Islet precursor cell (in vitro differentiated cells): ENCODE results near the gene RELA.
"Not testable (repeated sequence)": the region's sequence is repeated elsewhere in the genome, so short reads cannot be mapped to it uniquely, and the experiment has no call there.

Experiments
- DNase-seq: peaks from one replicate; pipeline ENCODE4 v3.0.0-alpha.2; 2018

Gene RELA

DNA sequence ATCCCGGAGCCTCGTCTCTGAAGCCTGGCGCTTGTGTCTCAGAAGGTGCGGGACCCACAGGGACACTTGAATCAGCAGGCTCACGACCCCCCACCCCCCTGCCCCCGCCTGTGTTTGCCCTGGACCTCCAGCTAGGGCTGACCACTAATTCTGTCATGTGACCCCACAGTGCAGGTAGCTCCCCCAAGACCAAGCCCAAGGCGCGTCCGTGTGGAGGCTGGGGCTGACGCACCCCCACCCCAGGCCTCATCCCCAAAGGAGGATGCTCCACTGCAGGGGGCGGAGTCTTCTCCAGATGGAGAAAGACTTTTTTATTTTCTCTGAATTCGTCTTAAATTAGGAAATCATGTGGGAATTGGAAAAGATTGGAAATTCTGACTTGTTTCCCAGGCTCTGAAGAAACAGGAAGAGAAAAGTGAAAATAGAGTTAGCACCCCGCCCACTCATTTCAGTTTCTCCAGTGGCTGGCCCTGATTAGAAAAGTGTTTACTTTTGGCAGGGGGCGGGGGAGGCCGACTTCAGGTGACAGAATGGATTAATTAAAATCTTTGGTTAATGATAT lies 1.0 kb upstream of the RELA start:
- DNase-seq = no peak

DNA sequence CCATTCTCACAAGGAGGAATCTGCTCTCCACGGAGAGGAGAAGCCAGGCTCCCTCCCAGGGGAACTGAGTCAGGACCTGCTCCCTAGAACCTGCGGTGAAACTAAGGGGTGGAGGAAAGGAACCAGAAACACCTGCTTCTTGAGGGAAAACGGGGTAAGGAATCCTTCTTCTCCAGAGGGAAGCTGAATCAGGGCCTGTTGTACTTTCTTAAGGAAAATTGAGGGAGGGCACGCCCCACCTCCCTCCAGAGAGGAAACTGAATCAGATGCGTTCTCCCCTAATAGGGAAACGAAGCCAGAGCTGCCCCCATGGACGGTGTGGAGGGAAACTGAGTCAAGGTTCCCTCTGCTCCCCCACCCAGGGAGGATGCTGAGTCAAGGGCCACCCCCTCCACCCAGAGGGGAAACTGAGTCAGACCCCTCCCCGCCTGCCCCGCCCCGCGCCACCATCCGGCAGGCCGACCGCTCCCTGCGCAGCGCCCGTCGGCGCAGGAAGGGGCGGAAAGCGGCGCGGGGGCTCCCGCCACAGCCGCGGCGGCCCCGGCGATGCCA lies 393 bp downstream of the RELA start:
- no peak for DNase-seq

DNA sequence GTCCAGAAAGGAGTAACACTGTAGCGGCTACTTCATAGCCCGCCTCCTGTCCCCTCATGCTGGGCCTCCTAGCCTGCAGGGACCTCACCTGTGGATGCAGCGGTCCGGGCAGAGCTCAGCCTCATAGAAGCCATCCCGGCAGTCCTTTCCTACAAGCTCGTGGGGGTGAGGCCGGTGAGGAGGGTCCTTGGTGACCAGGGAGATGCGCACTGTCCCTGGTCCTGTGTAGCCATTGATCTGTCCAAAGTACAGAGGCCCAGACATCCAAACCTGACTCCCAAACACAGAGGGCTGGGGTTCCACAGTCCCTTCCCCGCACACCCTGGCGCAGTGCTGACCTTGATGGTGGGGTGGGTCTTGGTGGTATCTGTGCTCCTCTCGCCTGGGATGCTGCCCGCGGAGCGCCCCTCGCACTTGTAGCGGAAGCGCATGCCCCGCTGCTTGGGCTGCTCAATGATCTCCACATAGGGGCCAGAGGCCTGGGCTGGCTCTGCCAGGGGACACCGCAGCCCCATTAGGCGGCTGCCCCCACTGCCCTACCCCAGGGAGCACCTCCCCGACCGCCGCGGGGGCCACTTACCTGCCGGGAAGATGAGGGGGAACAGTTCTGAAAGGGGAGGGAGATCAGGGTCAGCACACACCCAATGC lies 993 bp downstream of the RELA start:
- peak; percentile 48 for DNase-seq

DNA sequence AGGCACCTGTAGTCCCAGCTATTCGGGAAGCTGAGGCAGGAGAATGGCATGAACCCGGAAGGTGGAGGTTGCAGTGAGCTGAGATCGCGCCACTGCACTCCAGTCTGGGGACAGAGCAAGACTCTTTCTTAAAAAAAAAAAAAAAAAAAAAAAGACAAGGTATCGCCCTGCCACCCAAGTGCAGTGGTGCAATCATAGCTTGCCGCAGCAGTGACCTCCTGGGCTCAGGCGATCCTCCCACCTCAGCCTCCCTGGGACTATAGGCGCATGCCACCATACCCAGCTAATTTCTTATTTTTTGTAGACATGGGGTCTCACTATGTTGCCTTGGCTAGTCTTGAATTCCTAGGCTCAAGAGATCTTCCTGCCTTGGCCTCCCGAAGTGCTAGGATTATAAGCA lies 1.8 kb downstream of the RELA start:
- DNase-seq = not testable (repeated sequence)

DNA sequence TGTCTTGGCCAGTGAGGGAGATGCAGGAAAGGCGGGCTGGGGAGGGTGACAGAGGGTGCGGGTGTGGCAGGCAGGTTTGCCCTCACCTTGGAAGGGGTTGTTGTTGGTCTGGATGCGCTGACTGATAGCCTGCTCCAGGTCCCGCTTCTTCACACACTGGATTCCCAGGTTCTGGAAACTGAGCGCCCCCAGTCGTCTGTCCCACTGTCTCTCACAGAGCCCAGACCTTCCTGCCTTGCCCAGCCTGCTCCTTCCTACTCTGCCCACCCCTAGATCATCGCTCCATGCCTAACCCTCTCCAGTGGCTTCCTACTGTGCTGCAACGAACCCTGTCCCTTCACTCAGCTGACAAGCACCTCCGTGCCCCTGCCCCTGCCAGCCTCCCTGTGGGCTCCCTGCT lies 2.7 kb downstream of the RELA start:
- no peak for DNase-seq

DNA sequence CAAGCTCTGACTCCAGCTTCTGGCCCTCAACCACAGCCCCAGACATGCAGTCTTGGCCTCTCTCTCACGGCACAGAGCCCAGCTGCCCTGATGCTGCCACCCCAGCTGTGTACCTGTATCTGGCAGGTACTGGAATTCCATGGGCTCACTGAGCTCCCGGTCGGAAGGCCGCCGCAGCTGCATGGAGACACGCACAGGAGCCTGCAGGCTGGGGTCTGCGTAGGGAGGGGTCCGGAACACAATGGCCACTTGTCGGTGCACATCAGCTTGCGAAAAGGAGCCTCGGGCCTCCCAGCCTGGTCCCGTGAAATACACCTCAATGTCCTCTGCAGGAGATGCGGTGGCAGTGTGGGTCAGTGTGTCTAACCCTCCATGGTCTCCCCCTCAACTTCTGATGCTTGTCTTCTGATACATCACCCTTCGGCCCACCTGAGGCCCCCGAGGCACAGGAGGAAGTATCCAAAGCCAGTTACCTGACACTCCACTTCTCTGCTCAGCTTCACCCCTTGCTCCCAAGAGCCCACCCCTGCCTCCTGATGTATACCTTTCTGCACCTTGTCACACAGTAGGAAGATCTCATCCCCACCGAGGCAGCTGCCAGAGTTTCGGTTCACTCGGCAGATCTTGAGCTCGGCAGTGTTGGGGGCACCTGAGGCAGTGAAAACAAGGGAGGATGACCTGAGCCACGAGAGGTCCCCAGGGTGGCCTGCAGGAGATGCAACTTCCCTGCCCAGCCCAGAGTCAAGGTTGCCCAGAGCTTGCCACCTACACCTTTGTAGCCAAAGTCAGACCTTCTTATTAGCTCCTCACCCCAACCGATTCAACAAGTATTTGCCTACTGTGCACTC lies 4.3 kb downstream of the RELA start:
- no peak for DNase-seq

DNA sequence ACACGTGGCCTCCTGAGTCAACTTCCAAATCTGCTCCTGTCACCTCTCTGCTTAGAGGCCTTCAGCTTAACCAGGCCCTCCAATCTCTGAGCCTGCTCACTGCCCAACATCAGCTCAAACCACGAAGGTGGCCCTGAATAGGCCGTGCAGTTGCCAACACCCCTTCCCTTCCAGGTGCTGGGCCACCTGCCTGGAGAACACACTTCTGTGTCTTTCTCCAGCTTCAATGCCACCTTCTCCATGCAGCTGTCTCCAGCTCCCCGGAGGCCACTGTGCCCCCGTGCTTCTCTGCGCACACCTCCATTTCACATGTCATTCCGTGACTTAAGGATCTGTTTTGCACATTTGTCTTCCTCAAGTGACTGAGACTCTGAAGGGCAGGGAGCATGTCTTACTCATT lies 5.3 kb downstream of the RELA start:
- peak; percentile 37 for DNase-seq

DNA sequence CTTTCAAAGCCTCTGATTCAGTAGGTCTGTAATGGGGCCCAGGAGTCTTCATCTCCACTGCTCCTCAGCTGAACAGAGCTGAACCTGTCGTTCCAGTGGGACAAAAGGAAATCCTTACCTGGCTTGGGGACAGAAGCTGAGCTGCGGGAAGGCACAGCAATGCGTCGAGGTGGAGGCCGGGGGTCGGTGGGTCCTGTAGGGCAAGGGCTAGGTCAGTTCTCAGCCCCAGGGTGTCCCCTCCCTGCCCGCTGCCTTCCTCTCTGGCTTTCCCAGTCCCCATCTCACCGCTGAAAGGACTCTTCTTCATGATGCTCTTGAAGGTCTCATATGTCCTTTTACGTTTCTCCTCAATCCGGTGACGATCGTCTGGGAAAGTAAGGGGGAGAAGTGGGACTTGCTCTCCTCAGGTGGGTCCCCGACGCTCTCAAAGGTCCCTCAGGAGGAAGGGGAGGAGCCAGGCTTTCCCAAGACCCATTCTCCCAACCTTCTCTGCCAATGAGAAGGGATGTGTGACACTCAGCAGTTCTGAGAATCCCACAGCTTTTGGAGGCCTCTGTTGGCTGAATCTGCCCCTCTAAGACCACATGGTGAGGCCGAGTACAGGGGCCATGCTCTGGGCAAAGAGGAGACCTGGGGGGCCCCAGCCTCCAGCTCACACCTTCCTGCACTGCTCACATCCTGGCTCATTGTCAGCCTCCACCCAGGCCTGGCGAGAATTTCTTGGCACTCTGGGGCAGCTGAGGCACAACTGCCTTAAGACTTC lies 7.0 kb downstream of the RELA start:
- DNase-seq = peak; percentile 37

DNA sequence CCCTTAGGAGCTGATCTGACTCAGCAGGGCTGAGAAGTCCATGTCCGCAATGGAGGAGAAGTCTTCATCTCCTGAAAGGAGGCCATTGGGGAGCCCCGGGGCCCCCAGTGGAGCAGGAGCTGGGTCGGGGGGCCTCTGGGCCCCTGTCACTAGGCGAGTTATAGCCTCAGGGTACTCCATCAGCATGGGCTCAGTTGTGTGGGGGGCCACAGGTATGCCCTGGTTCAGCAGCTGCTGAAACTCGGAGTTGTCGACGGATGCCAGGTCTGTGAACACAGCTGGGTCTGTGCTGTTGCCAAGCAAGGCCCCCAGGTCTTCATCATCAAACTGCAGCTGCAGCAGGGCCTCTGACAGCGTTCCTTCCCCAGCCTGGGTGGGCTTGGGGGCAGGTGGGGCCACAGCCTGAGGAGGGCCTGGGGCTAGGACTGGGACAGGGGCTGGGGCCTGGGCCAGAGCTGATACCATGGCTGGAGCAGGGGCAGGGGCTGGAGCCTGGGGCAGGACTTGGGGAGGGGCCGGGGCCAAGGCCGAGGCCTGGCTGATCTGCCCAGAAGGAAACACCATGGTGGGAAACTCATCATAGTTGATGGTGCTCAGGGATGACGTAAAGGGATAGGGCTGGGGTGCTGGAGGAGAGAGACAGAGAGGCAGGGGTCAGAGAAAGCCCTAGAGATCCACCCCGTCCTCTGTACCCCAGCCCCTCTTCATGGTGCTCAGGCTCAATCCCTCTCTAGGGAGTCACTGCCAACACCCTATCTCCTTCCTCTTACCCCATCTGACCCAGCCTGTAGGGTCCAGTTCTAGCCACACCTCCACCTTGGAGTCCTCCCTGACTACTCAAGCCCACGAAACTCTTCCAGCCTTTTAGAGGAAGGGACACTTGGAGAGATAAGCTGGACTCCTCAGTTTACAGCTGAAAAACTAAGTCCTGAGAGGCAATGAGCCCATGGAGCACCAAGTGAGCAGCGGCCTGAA lies 8.1 kb downstream of the RELA start:
- peak; percentile 48 for DNase-seq

DNA sequence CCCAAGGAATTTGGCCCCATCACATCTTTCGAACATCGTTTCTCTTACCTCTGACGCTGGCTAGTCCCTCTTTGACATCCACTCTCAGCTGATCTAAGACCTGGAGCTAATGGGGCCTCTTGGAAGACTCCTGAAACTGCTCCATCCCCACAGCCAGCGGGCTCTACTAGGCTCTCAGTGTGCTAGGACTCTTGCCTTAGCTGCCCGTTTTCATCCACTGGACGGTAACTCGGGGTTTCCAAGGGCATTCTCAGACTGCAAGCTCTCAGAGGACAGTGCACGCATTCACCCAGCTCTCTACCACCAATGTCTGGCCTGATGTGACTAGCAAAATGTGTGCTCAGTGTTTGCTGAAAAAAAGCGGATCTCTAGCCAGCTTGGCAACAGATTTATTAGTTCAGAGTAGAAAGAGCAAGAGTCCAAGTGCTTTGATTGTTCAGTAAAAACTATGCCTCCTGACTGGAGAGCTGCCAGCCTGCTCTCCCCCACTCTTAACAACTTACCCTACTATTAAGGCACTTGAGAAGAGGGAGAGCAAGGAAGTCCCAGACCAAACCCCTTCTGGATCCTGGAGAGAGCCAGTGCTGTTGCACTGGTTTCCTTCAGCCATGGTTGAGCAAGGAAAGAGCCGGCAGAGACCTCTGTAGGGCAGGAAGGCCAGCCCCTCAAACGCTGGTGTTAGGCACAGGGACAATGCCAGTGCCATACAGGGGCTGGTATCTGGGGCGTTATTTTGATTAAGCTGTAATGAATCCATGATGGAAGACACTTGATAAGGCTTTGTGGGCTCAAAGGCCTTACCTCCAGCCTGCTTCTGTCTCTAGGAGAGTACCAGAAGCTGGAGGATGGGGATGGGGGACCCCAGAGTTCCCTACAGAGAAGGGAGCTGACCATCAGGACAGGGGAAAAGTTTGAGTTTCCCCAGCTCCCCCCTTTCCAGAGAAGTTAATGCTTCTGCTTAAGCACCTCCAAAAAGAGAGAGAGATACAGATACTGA lies 9.2 kb downstream of the RELA start:
- DNase-seq = no peak

DNA sequence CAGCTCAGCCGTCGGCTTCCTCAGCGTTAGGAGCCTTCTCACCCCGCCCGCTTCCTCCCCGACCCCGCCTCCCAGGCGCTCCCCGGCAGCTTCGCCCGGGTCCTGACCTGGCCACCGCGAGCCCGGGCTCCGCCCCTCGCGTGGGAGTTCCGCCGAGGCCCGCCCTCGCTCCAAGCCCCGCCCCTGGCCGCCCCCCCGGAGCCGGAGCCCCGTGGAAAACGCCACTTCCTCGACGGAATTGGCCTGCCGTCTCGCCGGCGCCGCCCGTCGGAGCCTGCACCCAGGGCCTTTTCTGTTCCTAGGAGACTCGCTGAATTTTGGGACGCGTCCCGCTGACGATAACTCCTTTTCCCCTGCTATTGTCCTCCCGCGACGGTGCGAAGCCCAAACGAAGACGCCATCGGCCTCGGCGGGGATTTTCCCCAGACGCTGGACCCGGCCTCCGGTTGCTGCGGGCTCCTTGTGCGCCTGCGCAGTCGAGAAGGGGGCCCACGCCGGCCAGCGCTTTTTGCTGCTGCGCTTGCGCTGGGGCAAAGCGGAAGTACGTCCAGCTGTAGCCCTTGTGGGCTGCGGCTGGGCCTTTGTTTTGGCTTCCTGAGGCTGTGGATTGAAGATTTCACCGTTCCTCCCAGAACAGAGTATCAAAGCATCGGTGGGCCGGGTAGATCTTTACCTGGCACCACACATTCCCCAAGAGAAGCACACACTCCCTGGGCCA lies 10.0 kb downstream of the RELA start:
- DNase-seq = peak; percentile 96

DNA sequence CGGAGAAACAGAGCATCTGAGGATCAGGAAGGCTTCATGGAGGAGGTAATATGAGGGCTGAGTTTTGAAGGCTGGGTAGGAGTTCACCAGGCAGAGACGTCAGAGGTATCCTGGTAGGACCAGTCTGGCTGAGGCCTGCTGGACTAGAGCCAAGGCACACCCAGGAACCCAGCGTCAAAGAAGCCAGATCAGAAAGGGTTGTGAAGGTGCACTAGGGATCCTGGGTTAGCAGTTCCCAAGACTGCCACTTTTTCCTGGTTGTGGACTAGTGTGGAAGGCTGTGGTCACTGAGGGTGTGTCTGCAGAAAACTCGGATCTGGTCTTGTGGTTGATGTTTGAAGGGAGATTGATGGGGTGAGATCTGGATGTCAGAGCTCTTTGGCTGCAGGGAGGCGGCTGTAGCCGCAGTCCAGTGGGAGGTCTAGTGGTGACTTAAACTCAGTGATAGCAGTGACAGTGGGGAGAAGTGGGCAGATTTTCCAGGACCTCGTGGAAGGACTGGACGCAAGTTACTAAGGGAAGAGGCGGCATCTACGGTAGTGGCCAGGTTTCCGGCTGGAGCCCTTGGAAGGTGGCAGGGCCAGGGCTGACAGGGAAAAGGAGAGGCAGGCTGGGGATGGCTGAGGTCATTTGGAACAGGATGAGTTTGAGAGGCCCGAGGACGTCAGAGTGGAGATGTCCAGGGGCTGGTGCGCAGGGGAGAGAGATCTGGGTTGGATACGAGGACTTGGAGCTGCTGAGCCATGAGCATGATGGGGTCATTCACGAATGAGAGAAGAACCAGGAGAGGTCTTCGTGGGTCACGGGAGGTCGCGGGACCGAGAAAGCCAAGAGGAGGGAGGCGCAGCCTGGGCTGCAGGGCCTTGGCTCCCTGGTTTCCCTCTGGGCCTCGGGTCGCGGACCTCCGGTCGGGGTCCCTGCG lies 10.9 kb downstream of the RELA start:
- peak; percentile 54 for DNase-seq

DNA sequence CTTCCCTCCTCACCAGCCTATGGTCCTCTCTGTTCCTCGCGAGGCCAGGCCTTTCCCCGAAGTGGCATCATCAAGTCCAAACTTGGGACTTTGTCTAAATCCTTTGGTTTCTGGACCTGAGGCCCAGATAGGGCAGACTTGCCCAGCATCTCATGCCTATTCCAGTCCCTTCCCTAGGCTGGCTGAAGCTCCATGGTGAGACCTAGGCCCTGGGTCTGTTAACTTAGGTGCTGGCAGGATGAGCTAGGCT lies 11.5 kb downstream of the RELA start:
- DNase-seq = peak; percentile 32

DNA sequence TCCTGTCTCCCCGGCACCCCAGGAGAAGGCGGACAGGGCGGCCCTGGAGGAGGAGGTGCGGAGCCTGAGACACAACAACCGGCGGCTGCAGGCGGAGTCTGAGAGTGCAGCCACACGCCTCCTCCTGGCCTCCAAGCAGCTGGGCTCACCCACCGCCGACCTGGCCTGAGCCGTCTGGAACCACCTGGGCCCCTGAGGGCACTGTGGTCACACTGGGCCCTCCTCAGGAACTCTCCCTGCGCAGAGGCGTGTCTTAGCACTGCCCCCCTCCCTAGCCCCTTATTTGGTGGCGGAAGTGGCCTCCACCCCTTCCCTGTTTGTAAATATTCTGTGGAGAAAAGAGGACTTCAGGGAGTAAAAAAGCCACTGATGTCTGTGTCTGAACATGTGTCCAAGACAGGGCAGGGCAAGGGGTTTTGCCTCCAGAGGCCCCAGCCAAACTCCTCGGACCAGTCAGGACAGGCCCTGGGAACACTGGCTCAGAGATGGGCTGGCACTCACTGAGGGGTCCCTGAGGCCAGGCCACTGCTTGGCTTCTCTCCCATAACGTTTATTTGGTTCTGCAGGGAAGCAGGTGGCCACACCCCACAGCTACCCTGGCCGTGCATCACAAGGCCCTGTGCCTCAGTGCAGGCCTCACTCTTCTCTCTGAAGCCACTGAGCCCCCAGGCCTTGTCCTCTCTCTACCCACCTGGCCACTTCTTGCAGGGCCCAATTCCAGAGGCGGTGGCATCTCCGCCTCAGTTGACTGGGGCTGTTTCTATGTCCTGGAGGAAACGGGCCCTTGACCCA lies 12.0 kb downstream of the RELA start:
- peak; percentile 87 for DNase-seq

DNA sequence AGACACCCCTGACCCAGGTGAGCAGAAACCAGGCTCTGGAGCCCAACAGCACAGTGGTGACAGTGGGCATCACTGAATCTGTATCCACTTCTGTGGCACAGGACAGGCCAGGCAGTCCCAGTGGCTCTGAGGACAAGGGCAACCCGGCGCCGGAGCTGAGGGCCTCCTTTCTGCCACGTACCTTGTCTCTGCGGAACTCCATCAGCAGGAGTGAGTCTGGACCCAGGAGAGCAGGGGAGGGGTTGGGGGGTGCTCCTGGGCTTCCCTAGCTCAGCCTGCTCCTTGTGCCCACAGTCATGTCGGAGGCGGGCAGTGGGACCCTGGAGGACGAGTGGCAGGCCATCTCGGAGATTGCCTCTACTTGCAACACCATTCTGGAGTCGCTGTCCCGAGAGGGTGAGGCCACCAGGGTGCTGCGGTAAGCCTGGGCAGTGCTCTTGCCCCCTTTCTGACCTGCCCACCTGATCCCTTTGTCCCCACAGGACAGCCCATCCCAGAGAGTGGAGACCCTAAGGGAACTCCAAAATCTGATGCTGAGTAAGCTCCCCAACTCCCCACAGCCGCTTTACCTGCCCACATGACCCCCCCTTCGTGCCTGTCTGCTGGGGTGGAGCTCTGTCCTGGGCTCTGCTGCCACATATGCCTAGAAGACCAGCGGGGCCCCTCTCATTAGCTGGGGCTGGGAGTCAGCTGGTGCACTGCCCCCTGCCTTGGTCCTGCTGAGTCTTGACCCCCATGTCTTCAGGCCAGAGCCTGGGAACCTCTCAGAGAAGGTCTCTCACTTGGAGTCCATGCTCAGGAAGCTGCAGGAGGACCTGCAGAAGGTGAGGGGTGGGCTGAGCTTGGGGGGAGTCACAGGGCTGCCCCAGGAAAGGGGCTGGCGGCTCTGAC lies 12.8 kb downstream of the RELA start:
- peak; percentile 51 for DNase-seq

DNA sequence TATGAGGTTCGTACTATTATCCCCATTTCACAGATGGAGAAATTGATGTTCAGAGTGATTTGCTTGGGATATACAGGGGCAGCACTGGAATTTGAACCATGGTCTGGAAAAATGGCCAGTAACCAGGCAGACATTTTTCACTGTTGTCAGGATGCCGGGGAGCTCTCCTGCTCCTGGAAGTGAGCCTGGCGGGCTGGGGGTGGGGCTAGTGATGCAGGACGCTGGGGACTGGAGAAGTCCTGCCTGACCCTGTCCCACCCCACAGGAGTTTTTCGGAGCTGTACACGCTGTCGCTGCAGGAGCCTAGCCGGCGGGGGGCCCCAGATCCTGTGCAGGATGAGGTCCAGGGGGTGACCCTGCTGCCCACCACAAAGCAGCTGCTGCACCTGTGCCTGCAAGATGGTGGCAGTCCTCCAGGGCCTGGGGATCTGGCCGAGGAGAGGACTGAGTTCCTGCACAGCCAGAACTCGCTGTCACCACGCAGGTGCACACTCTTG lies 13.7 kb downstream of the RELA start:
- peak; percentile 29 for DNase-seq
